HCT116 (cell line): ENCODE results near the gene MEIS1.

Source experiments
- CBX3 ChIP-seq: IDR thresholded peaks from 2 replicates; pipeline ENCODE4 v1.6.1; 2012; ENCODE audit warnings: low read depth
- CTCF ChIP-seq, 3 experiments: fragments of 200-600 bp in 1 of 3; sonication (generic) in 1 of 3; IDR thresholded peaks in 2 of 3; conservative IDR thresholded peaks in 1 of 3; 2 replicates each; pipeline ENCODE4 v1.5.1; 2012 to 2017; ENCODE audit warnings: low read depth in 2 of 3, low read length in 2 of 3, antibody characterized with exemption in 1 of 3, borderline replicate concordance in 1 of 3, control low read depth in 1 of 3, mild to moderate bottlenecking in 1 of 3, mixed read lengths in 1 of 3, mixed run types in 1 of 3, moderate library complexity in 1 of 3; ENCODE audit not compliant: insufficient read depth in 1 of 3
- EZH2 ChIP-seq: fragments of 200-600 bp; sonication (generic); IDR thresholded peaks from 2 replicates; pipeline ENCODE4 v1.6.1; 2017; ENCODE audit warnings: antibody characterized with exemption, mixed run types
- JUND ChIP-seq: IDR thresholded peaks from 2 replicates; pipeline ENCODE4 v1.6.1; 2012
- POLR2A ChIP-seq: IDR thresholded peaks from 2 replicates; pipeline ENCODE4 v1.7.0; 2011; ENCODE audit warnings: borderline replicate concordance; ENCODE audit not compliant: insufficient read depth, insufficient read length; ENCODE audit errors: extremely low read depth
- ZBTB33 ChIP-seq: IDR thresholded peaks from 2 replicates; pipeline ENCODE4 v1.6.1; 2011; ENCODE audit warnings: mild to moderate bottlenecking, low read length, moderate library complexity; ENCODE audit not compliant: insufficient replicate concordance; ENCODE audit errors: extremely low read depth
- ZFX ChIP-seq: fragments of 450-650 bp; IDR thresholded peaks from 2 replicates; pipeline ENCODE4 v1.6.1; 2017

GRCh38 chr2:66501267-66501666 lies 66.3 kb downstream of the MEIS1 start:
- TF ChIP-seq CTCF (IDR thresholded peaks at IDR 0.05 in 2 of 3, conservative IDR thresholded peaks at IDR 0.05 in 1 of 3; ENCODE audit: borderline replicate concordance in 1 of 3, insufficient read depth in 1 of 3, low read depth in 2 of 3, low read length in 2 of 3): no peak
- TF ChIP-seq EZH2: no peak
- no peak for TF ChIP-seq CBX3
- TF ChIP-seq JUND: no peak
- no peak for TF ChIP-seq POLR2A
- no peak for TF ChIP-seq ZFX
- TF ChIP-seq ZBTB33: no peak
